PFSK-1 (cell line): Measurements from ENCODE around the gene FABP6.

Source experiments
- FOXP2 ChIP-seq: optimal IDR thresholded peaks from 2 replicates; pipeline ENCODE3; 2011; ENCODE audit warnings: borderline replicate concordance, control low read depth, inconsistent platforms; ENCODE audit not compliant: insufficient read depth; ENCODE audit errors: extremely low read length, extremely low read depth
- POLR2AphosphoS5 ChIP-seq: IDR thresholded peaks from 2 replicates; pipeline ENCODE4 v1.6.1; 2012; ENCODE audit warnings: low read depth, mild to moderate bottlenecking, control low read depth, low read length, moderate library complexity
- SIN3A ChIP-seq: IDR thresholded peaks from 2 replicates; pipeline ENCODE4 v1.6.1; 2012; ENCODE audit warnings: mild to moderate bottlenecking, low read length, moderate library complexity, borderline replicate concordance; ENCODE audit not compliant: insufficient read depth
- TAF1 ChIP-seq: IDR thresholded peaks from 2 replicates; pipeline ENCODE4 v1.6.1; 2012; ENCODE audit warnings: low read length, control low read depth, borderline replicate concordance; ENCODE audit not compliant: insufficient read depth
- TF ChIP-seq, protein P1 (sequence below), 2 experiments: IDR thresholded peaks; 2 replicates each; pipeline versions ENCODE4 v1.6.1 to v1.8.0; 2011 to 2012; ENCODE audit warnings: low read depth in 2 of 2, low read length in 2 of 2, control low read depth in 1 of 2, inconsistent platforms in 1 of 2, mild to moderate bottlenecking in 1 of 2, moderate library complexity in 1 of 2; ENCODE audit not compliant: insufficient read depth in 1 of 2

FABP6 gene

GRCh38 chr5:160185626-160186360 is 43.5 kb upstream of the FABP6 start:
- TF ChIP-seq FOXP2, result no peak
- TF ChIP-seq TAF1, result no peak
- TF ChIP-seq SIN3A, result no peak
- TF ChIP-seq POLR2AphosphoS5, result no peak
- TF ChIP-seq, protein P1, sequence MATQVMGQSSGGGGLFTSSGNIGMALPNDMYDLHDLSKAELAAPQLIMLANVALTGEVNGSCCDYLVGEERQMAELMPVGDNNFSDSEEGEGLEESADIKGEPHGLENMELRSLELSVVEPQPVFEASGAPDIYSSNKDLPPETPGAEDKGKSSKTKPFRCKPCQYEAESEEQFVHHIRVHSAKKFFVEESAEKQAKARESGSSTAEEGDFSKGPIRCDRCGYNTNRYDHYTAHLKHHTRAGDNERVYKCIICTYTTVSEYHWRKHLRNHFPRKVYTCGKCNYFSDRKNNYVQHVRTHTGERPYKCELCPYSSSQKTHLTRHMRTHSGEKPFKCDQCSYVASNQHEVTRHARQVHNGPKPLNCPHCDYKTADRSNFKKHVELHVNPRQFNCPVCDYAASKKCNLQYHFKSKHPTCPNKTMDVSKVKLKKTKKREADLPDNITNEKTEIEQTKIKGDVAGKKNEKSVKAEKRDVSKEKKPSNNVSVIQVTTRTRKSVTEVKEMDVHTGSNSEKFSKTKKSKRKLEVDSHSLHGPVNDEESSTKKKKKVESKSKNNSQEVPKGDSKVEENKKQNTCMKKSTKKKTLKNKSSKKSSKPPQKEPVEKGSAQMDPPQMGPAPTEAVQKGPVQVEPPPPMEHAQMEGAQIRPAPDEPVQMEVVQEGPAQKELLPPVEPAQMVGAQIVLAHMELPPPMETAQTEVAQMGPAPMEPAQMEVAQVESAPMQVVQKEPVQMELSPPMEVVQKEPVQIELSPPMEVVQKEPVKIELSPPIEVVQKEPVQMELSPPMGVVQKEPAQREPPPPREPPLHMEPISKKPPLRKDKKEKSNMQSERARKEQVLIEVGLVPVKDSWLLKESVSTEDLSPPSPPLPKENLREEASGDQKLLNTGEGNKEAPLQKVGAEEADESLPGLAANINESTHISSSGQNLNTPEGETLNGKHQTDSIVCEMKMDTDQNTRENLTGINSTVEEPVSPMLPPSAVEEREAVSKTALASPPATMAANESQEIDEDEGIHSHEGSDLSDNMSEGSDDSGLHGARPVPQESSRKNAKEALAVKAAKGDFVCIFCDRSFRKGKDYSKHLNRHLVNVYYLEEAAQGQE (IDR thresholded peaks at IDR 0.05; ENCODE audit: insufficient read depth in 1 of 2, low read depth in 2 of 2, low read length in 2 of 2), result no peak

- TF ChIP-seq, protein P1 (IDR thresholded peaks at IDR 0.05; ENCODE audit: insufficient read depth in 1 of 2, low read depth in 2 of 2, low read length in 2 of 2), result no peak
- no peak for TF ChIP-seq FOXP2
- TF ChIP-seq TAF1, result no peak
- no peak for TF ChIP-seq SIN3A
- TF ChIP-seq POLR2AphosphoS5, result no peak
Observed at GRCh38 chr5:160186480-160186879, 42.8 kb upstream of the FABP6 start.

DNA sequence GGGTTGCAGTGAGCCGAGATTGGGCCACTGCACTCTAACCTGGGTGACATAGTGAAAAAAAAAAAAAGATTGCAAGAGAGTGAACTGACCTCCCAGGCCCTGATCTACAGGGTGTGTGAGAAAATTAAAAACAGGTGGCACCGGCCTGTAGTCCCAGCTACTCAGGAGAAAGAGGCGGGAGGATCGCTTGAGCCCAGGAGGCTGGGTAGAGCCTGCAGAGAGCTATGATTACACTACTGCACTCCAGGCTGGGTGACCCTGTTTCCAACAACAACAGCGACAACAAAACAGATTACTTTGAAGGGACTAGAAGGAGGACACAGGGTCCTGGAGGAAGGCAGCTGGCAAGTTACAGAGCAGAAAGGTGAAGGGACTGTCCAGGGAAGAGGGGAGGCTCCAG is 42.2 kb upstream of the FABP6 start:
- TF ChIP-seq, protein P1 (IDR thresholded peaks at IDR 0.05; ENCODE audit: insufficient read depth in 1 of 2, low read depth in 2 of 2, low read length in 2 of 2), result no peak
- TF ChIP-seq TAF1 (no peak), FOXP2 (no peak), SIN3A (no peak), POLR2AphosphoS5 (no peak)

DNA sequence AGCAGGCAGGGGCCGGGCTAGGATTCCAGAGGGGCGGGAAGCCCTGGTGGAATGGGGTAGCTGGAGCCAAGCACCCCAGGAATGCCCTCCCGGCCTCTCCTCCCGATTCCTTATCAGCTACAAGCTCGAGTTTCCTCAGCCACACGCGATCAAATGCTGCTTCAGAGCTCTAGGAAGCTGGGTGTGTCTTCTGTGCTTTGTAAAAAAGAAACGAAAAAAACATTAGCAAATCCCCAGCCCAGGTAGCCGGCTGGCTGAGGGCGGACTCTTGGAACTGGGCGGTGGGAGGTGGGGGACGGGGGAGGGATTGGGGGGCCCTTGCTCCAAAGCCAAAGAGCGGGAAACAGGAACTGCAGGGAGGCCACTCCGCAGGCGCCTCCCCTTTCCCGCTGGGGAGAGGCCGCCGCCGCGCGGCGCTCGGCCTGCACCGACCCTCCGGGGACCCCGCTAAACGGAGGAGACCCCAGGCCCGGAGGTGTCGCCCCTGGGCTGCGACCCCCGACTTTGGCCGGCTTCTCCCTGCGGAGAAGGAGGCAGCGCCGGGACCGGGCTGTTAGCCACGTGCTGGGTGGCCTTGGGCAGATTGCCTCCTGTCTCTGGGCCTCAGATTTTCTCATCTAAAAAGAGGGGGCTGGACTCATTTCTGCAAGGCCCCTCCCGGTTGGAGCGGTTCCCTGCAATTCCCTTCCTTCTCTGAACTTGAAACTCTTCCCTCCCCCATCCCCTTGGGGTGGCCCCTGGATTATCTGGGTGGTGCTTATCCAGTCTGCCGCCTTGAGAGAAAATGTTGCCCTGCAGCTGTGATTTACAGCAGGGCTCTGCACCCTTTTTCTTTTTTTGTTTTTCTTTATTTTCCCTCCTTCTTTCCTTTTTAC is 40.9 kb upstream of the FABP6 start:
- no peak for TF ChIP-seq POLR2AphosphoS5
- no peak for TF ChIP-seq FOXP2
- no peak for TF ChIP-seq TAF1
- no peak for TF ChIP-seq SIN3A
- TF ChIP-seq, protein P1 (IDR thresholded peaks at IDR 0.05; ENCODE audit: insufficient read depth in 1 of 2, low read depth in 2 of 2, low read length in 2 of 2), result no peak
